ENCODE results near the gene TOM1L1.

Gene TOM1L1

DNA sequence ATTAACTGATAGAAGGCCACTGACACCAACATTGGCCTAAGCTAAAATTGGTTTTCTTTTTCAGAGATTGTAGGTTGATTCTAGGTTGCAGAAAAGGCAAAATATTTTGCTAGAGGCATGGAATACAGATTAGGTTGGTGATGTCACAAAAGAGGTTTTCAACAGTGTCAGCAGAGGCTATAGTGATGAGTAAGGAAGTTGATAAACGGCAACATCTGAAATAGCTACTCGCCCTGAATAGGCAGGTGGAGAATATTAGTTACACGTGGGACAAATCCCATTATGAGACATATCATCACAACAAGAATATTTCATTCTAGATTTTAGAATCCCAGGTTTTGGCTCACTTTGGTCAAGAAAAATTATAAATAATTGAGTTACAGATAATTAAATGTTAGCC is 1.5 kb upstream of the TOM1L1 start:
- no peak for DNase-seq

DNA sequence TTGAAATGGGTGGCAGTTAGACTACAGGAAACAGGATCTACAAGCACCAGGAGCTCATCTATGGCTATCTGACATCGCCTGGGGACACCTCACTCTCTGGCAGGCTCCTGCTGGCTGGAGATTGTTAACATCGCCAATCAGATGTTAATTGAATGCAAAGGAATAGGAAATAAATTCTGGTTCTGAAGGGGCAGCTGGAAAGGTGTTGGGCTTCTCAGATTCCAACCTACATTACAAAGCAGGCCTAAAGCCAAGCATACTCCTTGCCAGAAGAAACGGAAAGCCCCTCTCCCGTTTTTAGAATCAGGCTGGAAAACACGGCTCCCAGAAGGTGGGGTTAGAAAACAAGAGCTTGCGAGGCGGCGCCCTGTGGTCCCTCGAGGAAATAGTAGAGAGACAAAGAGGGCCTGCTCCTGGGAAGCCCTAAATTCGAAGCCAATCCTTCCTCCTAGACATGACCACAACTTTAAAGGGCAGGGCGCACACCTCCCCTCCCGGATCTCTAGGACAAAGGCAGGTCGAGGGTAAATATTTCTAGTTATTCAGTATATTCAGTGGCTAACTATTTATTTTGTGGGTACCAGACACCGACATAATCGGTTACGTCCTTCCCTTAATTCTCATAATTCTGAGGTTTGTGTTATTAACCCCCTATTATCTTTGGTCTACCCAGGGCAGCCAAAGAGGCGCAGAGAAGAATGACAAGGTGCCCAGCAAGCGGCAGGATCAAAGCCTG is 763 bp upstream of the TOM1L1 start:
- no peak for DNase-seq

DNA sequence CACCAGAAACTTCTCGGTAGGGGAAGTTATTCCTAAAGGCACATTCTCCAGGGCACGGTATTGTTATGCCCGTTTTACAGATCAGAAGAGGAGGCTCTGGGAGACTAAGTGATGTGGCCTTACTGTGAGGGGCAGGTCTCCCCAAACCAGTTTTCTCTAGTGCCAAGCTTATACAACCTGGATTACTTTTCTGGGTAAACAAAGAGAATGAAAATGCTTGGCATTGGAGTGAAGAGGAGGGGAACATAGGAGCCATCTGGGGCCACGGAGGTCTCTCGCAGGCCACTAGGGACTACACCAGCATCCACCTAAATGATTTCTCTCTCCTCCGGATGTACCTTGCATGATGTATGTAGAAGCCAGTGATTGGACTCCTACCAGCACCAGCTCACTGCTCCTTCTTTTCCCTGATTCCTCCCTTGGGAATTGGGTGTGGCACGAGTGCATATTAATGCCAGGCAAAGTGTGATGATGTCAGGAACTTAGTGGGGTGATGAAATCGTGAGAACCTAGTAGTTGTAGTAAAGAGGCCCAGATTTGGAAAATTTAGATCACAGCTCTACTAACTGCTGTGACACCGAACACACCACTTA is 674 bp downstream of the TOM1L1 start:
- DNase-seq, result peak; percentile 69

DNA sequence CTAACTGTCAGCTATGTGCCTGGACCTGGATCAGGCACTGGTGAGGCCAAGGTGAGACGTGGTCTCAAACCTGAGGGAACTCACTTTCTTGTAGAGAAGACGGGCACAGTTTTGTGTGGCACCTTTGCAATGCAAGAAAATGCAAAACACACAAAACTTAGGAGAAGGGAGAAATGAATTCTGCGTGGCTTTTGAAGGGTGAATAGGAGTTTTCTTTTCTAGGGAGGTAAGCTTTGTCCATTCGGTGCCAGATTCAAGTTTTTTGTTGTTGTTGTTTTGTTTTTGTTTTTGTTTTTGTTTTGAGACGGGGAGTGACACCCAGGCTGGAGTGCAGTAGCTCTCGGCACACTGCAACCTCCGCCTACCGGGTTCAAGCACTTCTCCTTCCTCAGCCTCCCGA is 1.4 kb downstream of the TOM1L1 start:
- no peak for DNase-seq

DNA sequence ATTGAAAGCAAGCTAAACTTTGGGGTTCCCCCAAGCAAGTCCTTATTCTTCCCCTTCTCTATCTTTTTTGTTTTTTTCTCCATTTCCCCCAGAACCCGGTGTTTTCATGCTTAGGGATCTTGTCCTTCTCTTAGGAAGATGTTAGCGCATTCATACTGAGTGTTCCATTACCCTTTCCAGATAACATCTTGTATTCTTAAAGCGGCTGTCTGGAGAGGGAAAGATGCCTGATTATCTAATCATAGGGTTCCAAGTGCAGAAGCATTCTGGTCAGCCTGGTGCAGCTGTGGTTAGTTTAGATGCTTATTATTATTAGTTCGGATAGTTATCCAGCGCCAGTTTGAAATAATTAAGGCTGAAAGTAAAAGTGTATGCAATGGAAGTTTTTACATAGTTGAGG is 2.0 kb downstream of the TOM1L1 start:
- no peak for DNase-seq

DNA sequence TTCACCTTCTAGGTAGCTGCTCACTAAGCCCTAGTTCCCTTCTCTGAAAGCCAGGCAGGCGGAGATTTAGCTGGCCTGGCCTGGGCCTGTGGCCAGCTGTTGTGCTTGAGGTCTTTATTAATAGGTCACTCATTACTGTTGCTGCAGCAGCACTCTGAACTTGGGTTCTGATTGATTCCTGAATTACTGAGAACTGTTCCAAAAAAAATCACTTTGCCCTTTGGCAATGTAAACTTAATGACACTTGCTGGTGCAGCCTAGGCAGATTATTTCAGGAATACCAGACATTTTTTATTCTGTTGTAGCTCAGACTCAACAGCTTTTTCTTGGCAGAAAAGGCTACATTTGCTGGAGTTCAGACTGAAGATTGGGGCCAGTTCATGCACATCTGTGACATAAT is 2.7 kb downstream of the TOM1L1 start:
- no peak for DNase-seq

DNA sequence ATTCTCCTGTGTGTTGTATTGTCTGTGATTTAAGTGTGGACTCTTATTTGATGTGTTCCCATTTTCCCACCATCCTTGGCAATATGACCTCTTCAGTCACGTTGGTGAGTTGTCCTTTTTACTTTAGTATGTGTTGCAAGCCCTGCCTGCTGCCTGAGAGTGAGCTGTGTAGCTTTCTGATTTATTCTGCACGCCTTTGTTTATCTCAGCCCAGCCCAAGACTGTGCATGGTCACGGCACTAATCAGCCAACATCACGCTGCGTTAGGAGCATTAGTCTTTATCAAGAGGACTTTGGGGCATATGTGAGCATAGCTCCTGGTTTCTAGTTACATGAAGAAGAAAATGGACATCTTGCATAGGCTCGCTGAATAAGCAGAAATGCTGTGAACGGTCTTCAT is 6.0 kb downstream of the TOM1L1 start:
- DNase-seq, result no peak

DNA sequence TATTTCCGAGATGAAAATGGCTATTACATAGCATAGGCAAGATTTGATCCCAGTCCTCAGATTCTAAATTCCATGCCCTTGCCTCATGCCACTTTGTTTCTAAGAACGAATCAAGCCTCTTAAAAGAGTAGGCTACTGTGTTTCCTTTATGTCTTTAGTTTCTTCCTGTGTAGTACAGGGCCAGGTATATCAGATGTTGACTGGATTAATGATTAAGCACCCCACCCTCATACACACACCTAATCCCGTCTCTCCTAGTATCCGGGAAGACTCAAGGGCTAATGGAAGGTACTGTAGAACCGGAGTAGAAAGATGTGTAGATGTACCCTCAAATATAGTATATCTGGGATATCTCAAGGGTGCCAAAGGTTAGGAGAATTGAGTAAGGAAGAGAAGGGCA is 6.7 kb downstream of the TOM1L1 start:
- no peak for DNase-seq

DNA sequence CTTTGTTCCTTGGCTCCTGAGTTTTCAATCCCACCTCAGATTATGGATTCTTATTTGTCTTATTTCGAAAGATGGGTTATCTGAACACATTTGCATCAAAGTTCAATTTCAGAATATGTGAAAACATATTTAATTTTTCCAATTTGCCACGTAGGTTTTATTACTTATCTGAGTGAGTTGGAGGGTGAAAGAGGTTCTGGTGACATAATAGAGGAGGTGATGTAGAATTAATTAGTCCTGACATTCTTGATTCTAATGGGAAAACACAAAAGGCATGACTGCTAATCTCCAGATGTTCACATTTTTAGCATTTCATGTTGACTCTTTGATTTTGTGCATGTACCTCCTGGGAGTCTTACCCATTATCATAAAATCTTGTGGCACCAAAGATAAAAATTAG is 9.1 kb downstream of the TOM1L1 start:
- no peak for DNase-seq

DNA sequence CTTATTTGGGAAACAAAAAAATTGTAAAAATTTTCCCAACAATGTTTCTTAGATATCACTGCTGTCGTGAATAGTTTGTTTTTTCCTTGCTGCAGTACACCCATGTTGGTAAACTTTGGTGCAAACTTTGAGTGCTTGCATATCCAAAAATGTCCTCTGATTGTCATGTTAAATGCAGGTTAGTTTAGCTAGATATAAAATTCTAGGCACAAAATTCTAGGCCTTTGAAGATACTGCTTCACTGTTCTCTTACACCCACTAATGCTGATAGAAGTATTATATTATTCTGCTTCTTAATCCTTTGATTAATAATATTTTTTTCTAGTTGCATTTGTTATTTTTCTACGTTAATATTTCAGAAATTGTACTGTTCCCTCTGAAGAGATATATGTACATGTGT is 16.1 kb downstream of the TOM1L1 start:
- DNase-seq, result no peak

DNA sequence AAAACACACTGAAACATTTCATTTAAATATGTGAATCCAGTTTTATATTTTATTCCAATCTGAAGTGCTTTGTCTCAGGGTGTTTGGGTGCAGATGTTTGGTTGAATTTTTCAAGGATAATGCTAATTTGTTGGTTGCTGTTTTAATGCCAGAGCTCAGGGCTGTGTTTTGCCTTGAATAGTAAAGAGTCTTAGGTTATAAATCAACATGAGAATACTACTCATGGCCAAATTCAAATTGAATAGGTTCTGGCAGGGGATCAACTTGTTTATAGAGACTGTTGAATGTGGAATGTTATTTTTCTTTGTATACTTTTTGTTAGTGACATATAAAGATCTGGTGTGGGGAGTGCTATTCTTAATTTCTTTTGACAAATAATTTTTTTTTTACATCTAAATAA is 18.8 kb downstream of the TOM1L1 start:
- DNase-seq, result no peak

DNA sequence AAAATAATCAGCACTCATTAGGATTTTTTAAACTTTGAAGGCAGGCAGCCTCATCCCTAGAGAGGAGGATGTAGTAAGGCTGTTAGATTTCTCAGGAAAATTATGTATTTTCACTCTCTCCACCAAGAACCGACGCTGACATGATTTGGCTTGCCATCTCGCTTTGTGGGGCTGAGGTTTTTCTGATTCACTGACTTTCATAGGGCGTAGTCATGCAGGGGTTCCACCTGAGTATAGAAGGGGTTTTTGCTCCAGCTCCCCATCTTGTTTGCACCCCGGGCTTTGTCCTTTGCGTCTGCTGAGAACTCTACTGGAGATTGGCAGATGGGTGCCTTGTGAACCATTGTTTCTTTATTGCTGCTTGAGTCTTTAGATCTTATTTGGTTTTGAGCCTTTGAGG is 20.2 kb downstream of the TOM1L1 start:
- no peak for DNase-seq

DNA sequence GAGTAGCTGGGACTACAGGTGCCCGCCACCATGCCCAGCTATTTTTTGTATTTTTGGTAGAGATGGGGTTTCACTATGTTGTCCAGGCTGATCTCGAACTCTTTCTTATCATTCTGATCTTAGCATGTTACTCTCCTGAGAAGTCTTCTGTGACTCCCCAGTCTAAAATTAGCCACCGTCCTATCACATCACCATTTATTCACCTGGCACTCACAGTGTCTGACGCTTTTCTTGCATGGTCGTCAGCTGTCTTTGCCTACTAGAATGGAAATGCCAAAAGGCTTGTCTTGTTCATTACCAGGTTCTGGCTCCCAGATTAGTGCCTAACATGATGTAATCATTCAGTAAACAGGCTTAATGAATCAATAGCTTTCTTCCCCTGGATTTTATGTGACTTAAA is 23.8 kb downstream of the TOM1L1 start:
- no peak for DNase-seq

DNA sequence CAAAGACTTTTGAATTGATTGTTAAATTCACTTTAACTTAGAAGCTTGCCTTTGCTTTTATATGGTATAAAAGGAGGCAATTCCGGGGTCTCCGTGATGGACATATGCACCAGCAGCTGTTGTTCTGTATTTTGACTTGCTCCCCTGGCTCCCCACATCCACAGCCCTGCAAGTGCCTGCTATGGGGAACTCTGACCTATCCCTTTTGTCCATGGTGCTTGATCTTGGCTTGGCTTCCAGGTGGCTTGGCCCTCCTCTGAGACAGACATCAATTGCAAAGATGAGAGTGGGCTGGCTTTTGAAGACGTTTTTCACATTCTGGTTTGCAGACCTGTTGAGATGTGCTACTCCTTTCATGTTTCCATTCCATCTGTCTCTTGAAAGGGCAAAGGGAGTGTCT is 26.9 kb downstream of the TOM1L1 start:
- no peak for DNase-seq

DNA sequence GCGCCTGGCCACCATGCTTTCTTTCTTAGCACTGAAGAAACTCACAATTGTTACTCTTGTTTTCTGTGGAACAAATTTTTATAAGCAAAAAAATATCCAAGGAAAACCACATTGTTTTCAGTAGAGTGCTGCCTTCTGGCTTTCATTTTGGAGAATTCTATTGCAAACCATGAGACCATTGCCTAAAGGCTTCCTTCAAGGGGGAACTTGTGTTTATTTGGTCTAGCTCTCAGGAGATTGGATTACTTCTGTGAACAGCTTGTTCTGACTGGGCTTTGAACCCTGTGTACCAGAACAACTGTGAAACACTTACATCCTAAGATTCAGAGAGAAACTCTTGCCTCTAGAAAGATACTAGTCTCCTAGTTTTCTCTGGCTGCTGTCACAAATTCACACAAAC is 32.1 kb downstream of the TOM1L1 start:
- DNase-seq, result no peak

DNA sequence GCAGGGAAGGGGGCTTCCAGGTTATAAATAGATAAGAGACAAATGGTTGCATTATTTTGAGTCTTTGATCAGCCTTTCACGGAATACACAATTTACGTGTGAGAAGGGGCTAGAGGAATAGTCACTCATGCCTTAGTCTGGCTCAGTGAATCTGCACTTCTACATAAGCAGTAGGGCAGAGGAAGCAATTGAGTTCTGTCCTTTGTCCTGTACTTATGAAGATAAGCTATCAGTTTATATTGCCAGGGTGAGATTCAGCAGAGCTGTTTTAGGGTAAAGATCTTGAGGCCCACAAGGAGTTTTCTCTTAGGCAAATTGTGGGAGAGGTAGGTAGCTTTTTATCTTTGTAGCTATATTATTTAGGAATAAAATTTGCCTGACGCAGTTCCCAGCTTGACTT is 33.3 kb downstream of the TOM1L1 start:
- no peak for DNase-seq

DNA sequence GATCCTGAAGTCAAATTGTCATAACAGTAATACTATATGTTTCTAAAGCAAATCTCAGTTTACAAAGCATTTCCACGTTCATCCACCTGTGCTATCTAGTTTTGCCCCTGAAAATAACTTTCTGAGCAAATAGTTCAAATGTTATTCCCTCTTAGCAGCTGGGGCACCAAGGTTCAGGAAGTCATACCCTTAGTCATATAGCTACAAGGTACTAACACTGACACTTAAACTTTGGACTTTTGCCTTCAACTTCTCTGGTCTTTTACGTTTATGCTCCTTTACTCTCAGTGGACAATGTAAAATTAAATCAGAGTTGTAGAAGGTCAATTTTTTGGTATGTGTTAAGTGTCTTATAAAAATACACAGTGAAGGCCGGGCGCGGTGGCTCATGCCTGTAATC is 34.8 kb downstream of the TOM1L1 start:
- DNase-seq, result no peak

DNA sequence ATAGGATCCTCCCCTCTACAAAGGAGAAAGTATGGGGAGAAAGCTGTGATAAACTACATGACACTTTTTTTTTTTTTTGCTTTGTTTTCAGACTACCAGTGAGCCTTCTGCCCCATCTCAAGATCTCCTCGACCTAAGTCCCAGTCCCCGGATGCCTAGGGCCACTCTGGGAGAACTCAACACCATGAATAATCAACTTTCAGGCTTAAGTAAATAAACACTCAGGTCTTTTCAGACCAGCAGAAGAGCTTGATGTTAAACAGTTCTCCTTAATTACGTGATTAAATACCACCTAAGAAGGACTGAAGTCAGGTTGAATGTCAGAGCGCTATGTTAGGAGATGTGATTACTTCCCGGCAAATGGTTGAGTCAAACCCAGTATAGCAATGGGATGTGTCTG is 36.4 kb downstream of the TOM1L1 start:
- DNase-seq, result no peak

DNA sequence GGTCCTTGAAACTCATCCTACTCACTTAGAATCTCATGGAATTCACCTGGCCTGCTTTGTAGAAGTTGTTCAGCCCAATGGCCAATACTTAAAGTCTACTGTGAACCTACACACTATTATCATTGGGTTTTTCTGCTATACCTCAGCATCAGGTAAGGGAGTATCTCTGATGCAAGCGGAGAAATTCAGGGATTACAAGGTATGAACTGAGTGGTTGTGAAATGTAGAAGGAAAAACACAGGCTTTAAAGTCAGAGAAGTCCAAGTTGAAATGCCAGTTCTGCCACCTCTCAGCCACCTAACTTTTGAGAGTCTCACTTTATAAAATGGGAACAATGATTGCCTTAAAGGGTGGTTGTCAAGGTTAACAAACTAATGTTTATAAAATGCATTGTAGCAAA is 36.8 kb downstream of the TOM1L1 start:
- no peak for DNase-seq

DNA sequence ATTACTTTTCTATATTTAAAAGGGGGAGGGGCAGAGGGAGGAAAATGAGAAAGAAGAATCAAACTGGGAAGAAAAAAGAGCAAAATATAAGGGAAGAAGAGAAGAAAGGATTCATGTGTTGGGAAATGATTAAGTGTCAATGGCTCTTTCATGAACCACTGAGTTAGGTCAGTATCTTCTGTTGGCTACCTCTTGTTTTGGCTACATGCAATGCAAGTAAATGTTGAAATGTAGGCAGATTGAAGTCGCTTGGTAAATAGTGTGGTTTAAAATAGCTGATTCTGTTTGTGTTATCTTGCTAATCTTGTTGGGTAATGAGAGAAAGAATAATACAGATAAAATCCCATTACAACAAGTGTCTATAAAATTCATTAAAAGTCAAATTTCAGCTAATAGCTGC is 40.6 kb downstream of the TOM1L1 start:
- no peak for DNase-seq

DNA sequence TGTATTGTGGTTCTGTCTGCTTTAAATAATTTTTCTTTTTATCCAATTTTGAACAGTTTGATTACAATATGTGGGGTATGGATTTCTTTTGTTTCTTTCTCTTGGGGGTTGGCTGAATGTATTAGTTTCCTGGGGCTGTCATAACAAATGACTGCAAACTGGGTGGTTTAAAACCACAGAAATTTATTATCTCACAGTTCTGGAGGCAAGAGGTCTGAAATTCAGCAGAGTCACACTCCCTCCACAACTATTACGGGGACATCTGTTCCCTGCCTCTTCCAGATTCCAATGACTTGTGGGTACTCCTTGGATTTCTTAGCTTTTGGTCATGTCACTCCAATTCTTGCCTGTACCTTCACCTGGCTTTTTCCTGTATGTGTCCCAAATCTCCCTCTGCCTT is 44.1 kb downstream of the TOM1L1 start:
- DNase-seq, result peak; percentile 64

DNA sequence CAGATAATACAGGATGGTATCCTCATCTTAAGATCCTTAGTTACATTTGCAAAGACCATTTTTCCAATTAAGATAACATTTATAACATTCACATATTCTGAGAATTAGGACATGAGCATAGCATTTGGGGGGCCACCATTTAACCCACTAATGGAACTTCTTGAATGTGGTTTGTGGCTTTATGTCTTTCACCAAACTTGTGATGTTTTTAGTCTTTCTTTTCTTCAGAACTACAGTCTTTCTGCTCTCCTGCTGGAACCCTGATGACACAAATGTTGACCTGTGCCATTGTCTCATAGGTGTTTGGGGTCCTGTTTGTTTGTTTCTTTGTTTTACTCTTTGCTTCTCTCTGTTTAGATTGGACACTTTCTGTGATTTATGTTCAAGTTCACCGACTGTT is 44.6 kb downstream of the TOM1L1 start:
- no peak for DNase-seq

DNA sequence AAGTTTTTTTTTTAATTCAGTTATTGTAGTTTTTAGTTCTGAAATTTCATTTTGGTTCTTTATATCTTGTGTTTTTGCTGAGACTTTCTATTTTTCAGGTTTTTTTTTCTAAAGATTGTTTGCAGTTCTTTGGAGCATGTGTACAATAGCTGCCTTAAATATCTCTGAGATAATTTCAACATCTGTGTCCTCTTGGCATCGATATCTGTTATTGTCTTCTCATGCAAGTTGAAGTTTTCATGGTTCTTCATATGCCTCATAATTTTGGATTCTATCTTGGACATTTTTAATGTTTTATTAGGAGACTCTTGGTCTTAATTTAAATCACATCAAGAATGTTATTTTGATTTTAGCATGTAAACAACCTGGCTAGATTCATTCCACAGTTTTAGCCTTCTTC is 45.0 kb downstream of the TOM1L1 start:
- no peak for DNase-seq

DNA sequence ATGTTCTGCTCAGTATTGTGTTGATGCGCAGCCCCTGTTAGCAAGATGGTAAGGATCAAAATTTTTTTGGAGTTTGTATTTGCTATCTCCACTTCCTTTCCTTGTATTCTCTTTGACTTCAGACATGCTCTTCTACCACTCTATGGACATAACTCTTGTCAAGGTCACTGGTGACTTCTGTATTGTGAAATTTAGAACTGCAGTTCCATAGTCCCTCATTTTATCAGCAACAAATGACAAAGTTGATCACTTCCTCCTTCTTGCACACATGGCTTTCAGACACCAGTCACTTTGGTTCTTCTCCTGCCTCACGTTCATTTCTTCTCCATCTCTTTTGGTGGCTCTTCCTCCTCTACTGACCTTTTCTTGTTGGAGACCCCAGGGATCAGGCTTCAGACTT is 46.7 kb downstream of the TOM1L1 start:
- no peak for DNase-seq

DNA sequence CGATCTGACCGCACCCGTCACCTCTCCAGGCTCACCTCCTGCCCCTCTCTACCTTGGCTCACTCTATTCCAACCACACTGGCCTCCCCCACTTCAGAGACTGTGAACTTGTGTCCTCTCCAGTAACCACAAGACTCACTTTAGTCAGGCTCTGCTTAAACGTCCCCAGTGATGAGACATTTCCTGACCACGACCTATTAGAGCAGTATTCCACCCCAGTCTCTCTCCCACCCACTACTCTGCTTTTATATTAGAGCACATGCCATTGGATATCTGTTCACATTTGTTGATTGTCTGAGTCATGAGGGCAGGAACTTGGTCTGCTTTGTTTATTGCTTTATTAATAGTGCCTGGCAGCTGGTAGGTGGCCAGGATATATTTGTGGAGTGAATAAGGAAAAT is 47.7 kb downstream of the TOM1L1 start:
- peak; percentile 87 for DNase-seq
